Smooth muscle cell (in vitro differentiated cells): ENCODE measurements around the gene MB21D2. TPM values are rescaled to one million over a fixed set of nuclear protein-coding genes. Genes with fewer than 3 reads are reported as not detected.

Experiments
- DNase-seq: peaks from one replicate; lab custom pipeline; 2025; ENCODE audit not compliant: unreplicated experiment; lab: John Stamatoyannopoulos, UW
- H2AFZ ChIP-seq: fragments of 200-600 bp; sonication (generic); 2 replicates; pipeline ENCODE4 v1.6.0; 2016; ENCODE audit warnings: antibody characterized with exemption, low read depth, mild to moderate bottlenecking
- H3F3A ChIP-seq: fragments of 200-600 bp; sonication (generic); 2 replicates; pipeline ENCODE4 v1.6.0; 2017; ENCODE audit warnings: antibody characterized with exemption, low read depth
- H3K27ac ChIP-seq: fragments of 200-600 bp; sonication (generic); 2 replicates; pipeline ENCODE4 v1.5.1; 2016; ENCODE audit warnings: low read depth, mild to moderate bottlenecking
- H3K27me3 ChIP-seq: fragments of 200-600 bp; sonication (generic); 2 replicates; pipeline ENCODE4 v1.6.1; 2016; ENCODE audit warnings: low read depth, mild to moderate bottlenecking
- H3K36me3 ChIP-seq: fragments of 200-600 bp; sonication (generic); 2 replicates; pipeline ENCODE4 v1.5.1; 2016; ENCODE audit warnings: low read depth
- H3K4me1 ChIP-seq: fragments of 200-600 bp; sonication (generic); 2 replicates; pipeline ENCODE4 v1.5.1; 2016; ENCODE audit warnings: low read depth
- H3K4me2 ChIP-seq: fragments of 200-600 bp; sonication (generic); 2 replicates; pipeline ENCODE4 v1.6.0; 2016; ENCODE audit warnings: mild to moderate bottlenecking
- H3K4me3 ChIP-seq: fragments of 200-600 bp; sonication (generic); 2 replicates; pipeline ENCODE4 v1.5.1; 2016; ENCODE audit warnings: mild to moderate bottlenecking
- H3K79me2 ChIP-seq: fragments of 200-600 bp; sonication (generic); 2 replicates; pipeline ENCODE4 v1.6.0; 2016; ENCODE audit warnings: low read depth, mild to moderate bottlenecking
- H3K9ac ChIP-seq: fragments of 200-600 bp; sonication (generic); 2 replicates; pipeline ENCODE4 v1.6.0; 2016; ENCODE audit warnings: low read depth
- H3K9me3 ChIP-seq: fragments of 200-600 bp; sonication (generic); replicated peaks from 2 replicates; pipeline ENCODE4 v1.5.1; 2016; ENCODE audit warnings: low read depth
- H4K20me1 ChIP-seq: fragments of 200-600 bp; sonication (generic); 2 replicates; pipeline ENCODE4 v1.6.0; 2016; ENCODE audit warnings: low read depth
- WGBS: methylation state at CpG from one replicate; pipeline ENCODE4 v1.1.7; 2016; ENCODE audit warnings: low lambda C conversion rate; 5-methylcytosine and 5-hydroxymethylcytosine counted together
- polyA plus RNA-seq: library from polyadenylated mRNA; unstranded; fragments of >200 nt; fragmentation: Nextera tagmentation; extraction: Ambion mirVana; gene quantifications from 2 replicates; pipeline ENCODE4 v1.2.1, GENCODE V29; 2016
- total RNA-seq: library from RNA; depleted of rRNA; stranded (reverse); fragments of >200 nt; gene quantifications from 2 replicates; pipeline ENCODE4 v1.2.3, GENCODE V29; 2014
- TF ChIP-seq, protein P1 (sequence below): fragments of 200-600 bp; sonication (generic); IDR thresholded peaks from 2 replicates; pipeline ENCODE4 v1.5.1; 2017; ENCODE audit warnings: borderline replicate concordance, mild to moderate bottlenecking, antibody characterized with exemption; ENCODE audit not compliant: insufficient read depth, poor library complexity, severe bottlenecking

Gene MB21D2
- total and polyA plus RNA-seq, 2 experiments from 2014 or later: 5.2 to 17.1 TPM

DNA sequence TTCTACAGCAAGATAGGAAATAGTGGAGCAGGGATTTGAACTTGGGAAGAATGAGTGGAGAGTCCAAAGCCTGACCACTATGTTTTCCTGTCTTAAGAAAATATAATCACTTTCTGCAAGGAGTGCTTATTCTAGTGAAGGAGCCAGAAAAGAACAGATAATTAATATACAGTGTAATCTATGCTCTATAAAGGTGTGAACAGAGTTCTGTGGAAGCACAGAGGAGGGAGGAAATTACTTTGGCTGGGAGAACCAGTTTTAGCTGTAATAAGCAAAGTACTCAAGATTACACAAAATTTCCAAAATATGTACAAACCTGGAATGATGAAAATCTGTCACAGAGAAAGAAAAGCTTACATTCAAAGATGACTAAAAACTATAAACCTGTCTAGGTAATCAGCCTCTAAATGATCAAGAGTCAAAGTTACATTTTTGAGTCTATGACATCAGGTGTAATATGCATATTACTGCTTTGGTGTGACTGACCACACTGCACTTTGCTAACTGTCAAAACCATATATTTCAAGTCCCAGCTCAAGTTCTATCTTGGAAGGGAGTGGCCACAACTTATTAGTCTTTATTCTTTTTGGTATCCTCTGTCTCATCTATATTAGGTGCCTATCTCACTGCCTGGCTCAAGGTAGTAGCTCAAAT is 40.7 kb upstream of the MB21D2 start:
- H2AFZ ChIP-seq: peak overlapping the region; percentile 15
- H3K4me3 ChIP-seq: peak overlapping the region; percentile 3
- H4K20me1 ChIP-seq: no peaks in the 10 kb centered on the region
- H3K36me3 ChIP-seq: no peaks in the 10 kb centered on the region
- H3K4me1 ChIP-seq: no peaks in the 10 kb centered on the region
- H3F3A ChIP-seq: peaks cover 4% of the 10 kb centered on the region
- peak overlapping the region; percentile 53 for H3K9ac ChIP-seq
- no peaks in the 10 kb centered on the region for H3K27me3 ChIP-seq
- peak overlapping the region; percentile 73 for H3K4me2 ChIP-seq
- no peaks in the 10 kb centered on the region for H3K79me2 ChIP-seq
- TF ChIP-seq, protein P1, sequence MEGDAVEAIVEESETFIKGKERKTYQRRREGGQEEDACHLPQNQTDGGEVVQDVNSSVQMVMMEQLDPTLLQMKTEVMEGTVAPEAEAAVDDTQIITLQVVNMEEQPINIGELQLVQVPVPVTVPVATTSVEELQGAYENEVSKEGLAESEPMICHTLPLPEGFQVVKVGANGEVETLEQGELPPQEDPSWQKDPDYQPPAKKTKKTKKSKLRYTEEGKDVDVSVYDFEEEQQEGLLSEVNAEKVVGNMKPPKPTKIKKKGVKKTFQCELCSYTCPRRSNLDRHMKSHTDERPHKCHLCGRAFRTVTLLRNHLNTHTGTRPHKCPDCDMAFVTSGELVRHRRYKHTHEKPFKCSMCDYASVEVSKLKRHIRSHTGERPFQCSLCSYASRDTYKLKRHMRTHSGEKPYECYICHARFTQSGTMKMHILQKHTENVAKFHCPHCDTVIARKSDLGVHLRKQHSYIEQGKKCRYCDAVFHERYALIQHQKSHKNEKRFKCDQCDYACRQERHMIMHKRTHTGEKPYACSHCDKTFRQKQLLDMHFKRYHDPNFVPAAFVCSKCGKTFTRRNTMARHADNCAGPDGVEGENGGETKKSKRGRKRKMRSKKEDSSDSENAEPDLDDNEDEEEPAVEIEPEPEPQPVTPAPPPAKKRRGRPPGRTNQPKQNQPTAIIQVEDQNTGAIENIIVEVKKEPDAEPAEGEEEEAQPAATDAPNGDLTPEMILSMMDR: no peak
- no peaks in the 10 kb centered on the region for H3K9me3 ChIP-seq
- H3K27ac ChIP-seq: peak overlapping the region; percentile 89
- no peak for DNase-seq

DNA sequence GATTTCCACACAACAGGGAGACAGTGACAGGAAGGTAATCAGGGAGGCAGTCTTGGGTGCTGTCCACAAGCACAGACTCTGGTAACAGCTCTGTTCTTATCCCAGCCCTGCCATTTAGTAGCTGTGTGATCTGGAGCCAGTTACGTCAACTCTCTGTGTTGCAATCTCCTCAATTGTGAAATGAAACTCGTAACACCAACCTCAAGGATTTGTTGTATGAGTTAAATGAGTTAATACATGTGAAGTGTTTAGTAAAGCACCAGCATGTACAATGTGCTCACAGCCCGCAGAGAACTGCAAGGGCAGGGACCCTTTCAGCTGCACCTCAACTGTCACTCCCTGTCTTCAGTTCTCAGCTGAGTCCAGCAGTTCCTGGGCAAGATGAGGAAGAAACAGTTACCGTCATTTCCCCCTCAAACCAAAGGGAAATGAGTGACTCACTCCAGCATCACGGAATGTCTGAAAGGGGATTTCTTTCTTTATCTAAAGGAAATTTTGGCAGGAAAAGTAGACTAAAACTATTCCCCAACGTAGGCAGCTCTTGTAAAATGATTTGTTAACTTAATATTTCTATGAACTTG is 39.9 kb upstream of the MB21D2 start:
- peak overlapping the region; percentile 3 for H3K4me3 ChIP-seq
- peak overlapping the region; percentile 73 for H3K4me2 ChIP-seq
- peak overlapping the region; percentile 15 for H2AFZ ChIP-seq
- 21% methylated on average over 6 of the region's 6 CpGs for WGBS
- no peaks in the 10 kb centered on the region for H3K9me3 ChIP-seq
- peak overlapping the region; percentile 89 for H3K27ac ChIP-seq
- H4K20me1 ChIP-seq: no peaks in the 10 kb centered on the region
- no peaks in the 10 kb centered on the region for H3K4me1 ChIP-seq
- DNase-seq: peak; percentile 38
- H3K9ac ChIP-seq: peak overlapping the region; percentile 53
- H3K36me3 ChIP-seq: no peaks in the 10 kb centered on the region
- H3K79me2 ChIP-seq: no peaks in the 10 kb centered on the region
- H3F3A ChIP-seq: peaks cover 4% of the 10 kb centered on the region
- TF ChIP-seq, protein P1: no peak
- H3K27me3 ChIP-seq: no peaks in the 10 kb centered on the region

DNA sequence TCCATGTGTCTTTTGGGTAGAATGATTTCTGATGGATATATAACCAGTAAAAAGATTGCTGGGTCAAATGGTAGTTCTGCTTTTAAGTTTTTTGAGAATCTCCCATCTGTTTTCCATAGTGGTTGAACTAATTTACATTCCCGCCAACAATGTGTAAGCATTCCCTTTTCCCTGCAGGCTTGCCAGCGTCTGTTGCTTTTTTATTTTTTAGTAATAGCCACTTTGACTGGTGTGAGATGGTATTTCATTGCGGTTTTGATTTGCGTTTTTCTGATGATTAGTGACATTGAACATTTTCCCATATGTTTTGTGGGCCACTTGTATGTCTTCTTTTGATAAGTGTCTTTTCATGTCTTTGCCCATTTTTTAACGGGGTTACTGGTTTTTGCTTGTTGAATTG is 36.3 kb upstream of the MB21D2 start:
- H3K79me2 ChIP-seq: no peaks in the 10 kb centered on the region

More for the DNA sequence above, 36.3 kb upstream of the MB21D2 start:
- 92% methylated on average over 5 of the region's 5 CpGs for WGBS
- no peaks in the 10 kb centered on the region for H4K20me1 ChIP-seq
- no peak overlapping the region for H3K4me2 ChIP-seq
- H3F3A ChIP-seq: peaks cover 4% of the 10 kb centered on the region
- H3K4me1 ChIP-seq: no peaks in the 10 kb centered on the region
- H3K4me3 ChIP-seq: no peak overlapping the region
- no peak overlapping the region for H2AFZ ChIP-seq
- TF ChIP-seq, protein P1: no peak
- no peak overlapping the region for H3K9ac ChIP-seq
- no peaks in the 10 kb centered on the region for H3K9me3 ChIP-seq
- no peak overlapping the region for H3K27ac ChIP-seq
- no peaks in the 10 kb centered on the region for H3K27me3 ChIP-seq
- no peaks in the 10 kb centered on the region for H3K36me3 ChIP-seq
- DNase-seq: no peak
